NCI-H2081 (cell line): Measurements from ENCODE around the gene BTBD9.

Experiments
- DNase-seq, 2 experiments: peaks; one replicate each; lab custom pipeline; 2025; lab: John Stamatoyannopoulos, UW

The BTBD9 gene

GRCh38 chr6:38639498-38640215 is at the start of gene BTBD9:
Gene BTBD9, minus strand, starts transcription at chr6:38639929.
- peak; percentile 64 to 87 for DNase-seq

GRCh38 chr6:38688579-38689087 is 48.9 kb upstream of the BTBD9 start:
- peak in 1 of 2 experiments; percentile 6 for DNase-seq

- no peak for DNase-seq
Measured at GRCh38 chr6:38687549-38687948, 47.8 kb upstream of the BTBD9 start.

GRCh38 chr6:38687043-38687353 is 47.3 kb upstream of the BTBD9 start:
- DNase-seq = no peak

DNA sequence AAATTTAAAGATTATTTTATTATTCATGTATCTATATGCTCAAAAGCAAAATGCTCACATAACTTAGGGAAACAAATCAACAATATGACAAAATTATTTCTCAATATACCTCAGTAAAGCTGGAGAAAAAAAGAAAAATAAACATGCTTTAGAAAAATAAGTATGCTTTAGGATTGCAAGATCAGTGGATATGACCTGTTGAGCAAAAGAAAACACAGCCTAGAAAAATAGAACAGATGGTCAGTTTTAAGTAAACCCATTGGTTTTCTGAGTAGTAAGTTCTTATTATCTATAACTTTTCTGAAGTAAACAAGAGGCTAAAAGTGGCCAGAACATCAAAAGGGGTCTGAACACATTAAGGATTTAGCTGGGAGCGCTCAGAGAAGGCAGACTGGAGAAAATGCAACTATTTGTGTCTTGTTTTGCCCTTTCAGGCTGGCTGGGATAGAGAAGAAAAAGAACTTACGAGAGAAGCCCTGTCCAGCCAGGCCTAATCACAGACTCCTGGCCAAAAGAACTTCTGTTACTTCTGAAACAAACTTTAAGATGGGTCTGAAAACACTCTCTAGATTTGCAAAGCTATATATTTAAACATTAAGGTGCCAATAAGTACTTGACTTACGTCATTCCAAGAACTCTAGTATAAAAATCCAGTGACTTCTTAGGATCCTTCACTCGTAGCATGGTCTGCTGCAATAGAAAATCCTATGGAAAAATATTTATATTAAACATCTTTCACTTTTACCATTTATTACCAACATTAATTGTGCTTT is 46.7 kb upstream of the BTBD9 start:
- DNase-seq = no peak

- DNase-seq = no peak
Measured at GRCh38 chr6:38684904-38685303, 45.2 kb upstream of the BTBD9 start.

- DNase-seq = no peak
Measured at GRCh38 chr6:38684237-38684636, 44.5 kb upstream of the BTBD9 start.

GRCh38 chr6:38681850-38682249 is 42.1 kb upstream of the BTBD9 start:
- no peak for DNase-seq

- DNase-seq = no peak
Measured at GRCh38 chr6:38679668-38680067, 39.9 kb upstream of the BTBD9 start.

DNA sequence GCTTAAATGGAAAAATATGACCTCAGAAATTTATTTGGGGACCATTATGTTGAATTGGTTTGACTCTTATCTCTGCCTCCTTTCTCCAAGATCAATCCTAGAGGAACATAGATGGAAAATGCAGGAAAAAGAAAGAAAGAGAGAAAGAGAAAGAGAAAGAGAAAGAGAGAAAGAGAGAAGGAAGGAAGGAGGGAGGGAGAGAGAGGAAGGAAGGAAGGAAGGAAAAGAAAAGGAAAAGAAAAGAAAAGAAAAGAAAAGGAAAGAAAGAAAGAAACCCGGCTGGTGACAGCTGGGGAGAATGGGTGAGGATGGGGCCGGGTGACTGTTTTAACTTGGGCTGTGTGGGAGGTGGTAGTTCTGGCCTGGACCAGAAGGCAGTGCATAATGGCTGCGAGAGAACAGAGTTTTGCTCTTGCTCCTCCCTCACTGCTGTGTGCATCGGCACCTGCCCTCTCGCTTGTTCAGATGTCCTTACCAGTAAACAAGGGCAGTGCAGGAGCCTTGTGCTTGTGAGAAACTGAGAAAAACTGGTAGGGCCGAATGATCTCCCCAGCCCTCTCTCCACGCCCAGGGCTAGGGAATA is 38.5 kb upstream of the BTBD9 start:
- DNase-seq = no peak

GRCh38 chr6:38676974-38677544 is 37.3 kb upstream of the BTBD9 start:
- DNase-seq = no peak

DNA sequence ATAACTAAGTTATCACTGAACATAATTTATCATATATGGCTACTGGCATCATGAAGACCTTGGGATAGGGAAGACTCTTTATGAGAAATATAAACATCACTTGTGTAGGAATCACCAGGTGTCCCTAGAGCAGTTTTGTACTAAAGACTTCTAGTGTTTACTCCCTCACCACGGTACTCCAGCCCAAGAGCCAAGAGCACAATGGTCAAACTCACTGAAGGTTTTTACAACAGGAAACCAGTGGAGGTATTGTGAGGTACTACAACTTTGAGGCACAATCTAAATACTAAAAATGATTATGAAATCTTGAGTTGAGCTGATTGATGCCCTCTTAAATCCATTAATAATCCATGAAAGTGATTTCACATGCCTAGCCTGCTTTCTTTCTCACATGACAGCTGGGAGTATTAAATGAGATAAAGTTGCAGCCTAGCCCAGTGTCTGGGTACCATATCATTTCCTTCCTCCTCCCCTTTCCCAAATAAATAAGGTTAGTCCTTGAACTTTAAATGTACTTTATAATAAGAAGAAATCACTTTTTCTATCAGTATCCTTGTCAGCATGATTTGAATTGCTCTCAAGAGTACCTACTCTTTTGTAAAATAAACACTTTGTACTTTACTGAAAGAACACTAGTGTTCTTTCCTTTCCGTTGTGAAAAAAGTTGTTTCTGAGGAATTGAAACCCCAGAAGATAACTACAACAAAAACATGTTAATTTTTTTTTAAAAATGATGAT is 36.7 kb upstream of the BTBD9 start:
- no peak for DNase-seq

GRCh38 chr6:38673397-38674165 is 33.9 kb upstream of the BTBD9 start:
- DNase-seq = no peak

- peak; percentile 46 to 47 for DNase-seq
Measured at GRCh38 chr6:38671885-38672467, 32.2 kb upstream of the BTBD9 start.

- DNase-seq = no peak
Measured at GRCh38 chr6:38658418-38659167, 18.9 kb upstream of the BTBD9 start.

DNA sequence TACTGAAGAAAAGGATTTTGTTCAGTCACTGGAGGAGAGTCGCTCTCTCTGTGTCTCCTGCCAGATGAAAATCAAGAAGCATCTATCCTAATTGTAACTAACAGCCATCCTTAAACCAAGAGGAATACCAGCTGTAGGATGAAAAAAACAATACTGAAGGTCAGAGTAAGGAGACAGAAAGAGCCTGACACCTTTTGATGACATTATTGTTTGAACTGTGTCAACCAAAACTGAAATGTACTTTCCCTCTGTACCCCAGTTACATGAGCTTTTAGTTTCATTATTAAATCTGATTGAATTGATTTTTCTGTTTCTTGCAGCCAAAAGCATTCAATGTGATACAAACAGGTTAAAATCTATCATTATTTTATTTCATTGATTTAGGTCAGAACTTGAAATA is 17.2 kb upstream of the BTBD9 start:
- no peak for DNase-seq

DNA sequence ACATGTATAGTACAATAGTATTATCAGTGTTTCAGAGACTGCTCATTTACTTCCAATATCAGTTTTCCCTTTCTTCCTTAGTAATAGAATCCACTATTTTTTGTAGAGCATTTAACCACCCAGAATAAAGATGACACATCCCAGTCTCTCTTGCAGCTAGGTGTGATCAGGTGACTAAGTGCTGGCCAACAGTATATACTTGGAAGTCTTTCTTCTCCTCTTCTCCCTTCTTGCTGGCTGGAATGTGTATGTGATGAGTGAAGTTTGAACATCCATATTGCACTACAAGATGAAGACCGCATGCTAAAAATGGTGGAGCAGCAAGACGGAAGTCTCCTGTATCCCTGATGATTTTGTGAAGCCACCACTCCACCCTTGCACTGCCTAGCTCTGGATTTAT is 14.5 kb upstream of the BTBD9 start:
- no peak for DNase-seq

GRCh38 chr6:38651121-38651784 is 11.5 kb upstream of the BTBD9 start:
- DNase-seq = no peak

DNA sequence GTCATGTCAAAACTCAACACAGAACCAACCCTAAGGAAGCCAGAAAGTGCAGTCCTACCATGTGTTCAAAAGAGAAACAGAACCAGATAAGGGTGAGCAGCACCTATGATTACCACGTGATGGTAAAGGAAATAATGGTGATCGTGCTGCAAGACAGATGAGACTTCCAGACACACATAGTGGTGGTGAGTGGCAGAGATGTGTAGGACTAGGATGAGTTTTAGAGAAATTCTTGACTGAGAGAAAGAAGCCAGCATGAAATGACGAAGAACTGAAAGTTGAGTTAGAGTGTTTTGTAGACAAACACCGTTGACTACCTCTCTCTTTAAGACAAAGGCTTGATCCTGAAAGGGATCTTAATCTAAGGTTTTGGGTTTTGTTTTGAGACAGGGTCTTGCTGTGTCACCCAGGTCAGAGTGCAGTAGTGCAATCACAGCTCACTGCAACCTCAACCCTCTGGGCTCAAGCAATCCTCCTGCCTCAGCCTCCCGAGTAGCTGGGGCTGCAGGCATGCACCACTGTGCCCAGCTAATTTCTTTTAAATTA is 10.6 kb upstream of the BTBD9 start:
- DNase-seq = no peak
